Mammary epithelial cell (primary cell): ENCODE measurements around the gene RBMS3.

Source experiments
- CTCF ChIP-seq, 2 donors: IDR thresholded peaks in 1 of 2; conservative IDR thresholded peaks in 1 of 2; 2 replicates each; pipeline ENCODE4 v1.5.1; 2011 to 2012; ENCODE audit warnings: inconsistent platforms in 2 of 2, low read length in 2 of 2, mild to moderate bottlenecking in 2 of 2, control low read depth in 1 of 2, low read depth in 1 of 2; ENCODE audit not compliant: insufficient read depth in 1 of 2; ENCODE audit errors: extremely low read depth in 1 of 2
- EZH2 ChIP-seq: IDR thresholded peaks from 2 replicates; pipeline ENCODE4 v1.6.1; 2012; ENCODE audit warnings: low read length, inconsistent platforms, borderline replicate concordance

DNA sequence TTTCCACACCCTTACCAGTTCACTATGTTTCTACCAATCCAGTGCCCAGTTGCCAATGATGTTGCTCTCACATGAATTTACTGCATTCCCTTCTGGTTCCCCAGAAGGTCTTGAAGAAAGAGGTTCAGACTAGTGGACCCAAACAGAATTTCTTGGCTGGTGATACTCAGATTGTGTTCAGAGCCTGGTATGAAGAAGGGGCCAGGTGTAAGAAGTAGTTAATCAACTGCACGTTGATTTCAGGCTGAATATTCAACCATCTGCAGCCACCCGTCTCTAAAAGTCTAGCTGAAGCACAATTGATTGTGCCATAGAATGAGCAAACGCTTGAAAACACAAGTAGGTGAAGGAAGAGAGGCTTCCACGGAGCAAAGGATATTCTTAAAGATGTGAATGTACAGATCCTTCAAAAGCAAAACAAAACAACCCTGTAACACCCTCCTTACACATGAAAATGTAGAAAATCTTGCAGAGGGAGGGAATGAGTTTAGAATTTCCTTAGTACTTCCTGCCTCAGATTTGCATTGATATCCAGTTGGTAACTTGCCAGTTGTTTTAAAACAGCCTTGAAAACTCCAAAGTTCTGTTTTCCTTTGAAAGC is 4.7 kb downstream of the RBMS3 start:
- TF ChIP-seq CTCF (conservative IDR thresholded peaks at IDR 0.05 in 1 of 2, IDR thresholded peaks at IDR 0.05 in 1 of 2; ENCODE audit: extremely low read depth in 1 of 2, insufficient read depth in 1 of 2, low read depth in 1 of 2, low read length in 2 of 2) (no peak), EZH2 (no peak)
